ENCODE results near the gene CTNND1.

GRCh38 chr11:57819252-57819979 is 57.8 kb downstream of the CTNND1 start:
- TF ChIP-seq, protein P1, sequence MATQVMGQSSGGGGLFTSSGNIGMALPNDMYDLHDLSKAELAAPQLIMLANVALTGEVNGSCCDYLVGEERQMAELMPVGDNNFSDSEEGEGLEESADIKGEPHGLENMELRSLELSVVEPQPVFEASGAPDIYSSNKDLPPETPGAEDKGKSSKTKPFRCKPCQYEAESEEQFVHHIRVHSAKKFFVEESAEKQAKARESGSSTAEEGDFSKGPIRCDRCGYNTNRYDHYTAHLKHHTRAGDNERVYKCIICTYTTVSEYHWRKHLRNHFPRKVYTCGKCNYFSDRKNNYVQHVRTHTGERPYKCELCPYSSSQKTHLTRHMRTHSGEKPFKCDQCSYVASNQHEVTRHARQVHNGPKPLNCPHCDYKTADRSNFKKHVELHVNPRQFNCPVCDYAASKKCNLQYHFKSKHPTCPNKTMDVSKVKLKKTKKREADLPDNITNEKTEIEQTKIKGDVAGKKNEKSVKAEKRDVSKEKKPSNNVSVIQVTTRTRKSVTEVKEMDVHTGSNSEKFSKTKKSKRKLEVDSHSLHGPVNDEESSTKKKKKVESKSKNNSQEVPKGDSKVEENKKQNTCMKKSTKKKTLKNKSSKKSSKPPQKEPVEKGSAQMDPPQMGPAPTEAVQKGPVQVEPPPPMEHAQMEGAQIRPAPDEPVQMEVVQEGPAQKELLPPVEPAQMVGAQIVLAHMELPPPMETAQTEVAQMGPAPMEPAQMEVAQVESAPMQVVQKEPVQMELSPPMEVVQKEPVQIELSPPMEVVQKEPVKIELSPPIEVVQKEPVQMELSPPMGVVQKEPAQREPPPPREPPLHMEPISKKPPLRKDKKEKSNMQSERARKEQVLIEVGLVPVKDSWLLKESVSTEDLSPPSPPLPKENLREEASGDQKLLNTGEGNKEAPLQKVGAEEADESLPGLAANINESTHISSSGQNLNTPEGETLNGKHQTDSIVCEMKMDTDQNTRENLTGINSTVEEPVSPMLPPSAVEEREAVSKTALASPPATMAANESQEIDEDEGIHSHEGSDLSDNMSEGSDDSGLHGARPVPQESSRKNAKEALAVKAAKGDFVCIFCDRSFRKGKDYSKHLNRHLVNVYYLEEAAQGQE (IDR thresholded peaks at IDR 0.05; ENCODE audit: insufficient read depth in 1 of 2, low read depth in 2 of 2, low read length in 2 of 2), result no peak
- no peak for TF ChIP-seq TAF1 (IDR thresholded peaks at IDR 0.05; ENCODE audit: borderline replicate concordance, insufficient read depth, low read length)
- no peak for TF ChIP-seq SIN3A (IDR thresholded peaks at IDR 0.05; ENCODE audit: borderline replicate concordance, insufficient read depth, low read length)
- no peak for TF ChIP-seq POLR2AphosphoS5 (IDR thresholded peaks at IDR 0.05; ENCODE audit: low read depth, low read length)
- TF ChIP-seq FOXP2 (optimal IDR thresholded peaks at IDR 0.05; ENCODE audit: borderline replicate concordance, extremely low read depth, extremely low read length, insufficient read depth), result no peak

Data from PFSK-1 (cell line).